ENCODE results near the gene BBIP1.

BBIP1 gene

GRCh38 chr10:110863956-110864355 is 55.0 kb downstream of the BBIP1 start:
- DNase-seq (ENCODE audit: low read depth), result no peak

- DNase-seq (ENCODE audit: low read depth), result no peak
Observed at GRCh38 chr10:110863361-110863760, 55.6 kb downstream of the BBIP1 start.

GRCh38 chr10:110862961-110863360 is 56.0 kb downstream of the BBIP1 start:
- no peak for DNase-seq (ENCODE audit: low read depth)

GRCh38 chr10:110861930-110862649 is 56.9 kb downstream of the BBIP1 start:
- DNase-seq (ENCODE audit: low read depth), result no peak

GRCh38 chr10:110861476-110861875 is 57.5 kb downstream of the BBIP1 start:
- no peak for DNase-seq (ENCODE audit: low read depth)

GRCh38 chr10:110860576-110861241 is 58.3 kb downstream of the BBIP1 start:
- DNase-seq (ENCODE audit: low read depth), result peak; percentile 26

- no peak for DNase-seq (ENCODE audit: low read depth)
Observed at GRCh38 chr10:110859973-110860376, 59.0 kb downstream of the BBIP1 start.

- DNase-seq (ENCODE audit: low read depth), result no peak
Observed at GRCh38 chr10:110859206-110859972, 59.6 kb downstream of the BBIP1 start.

GRCh38 chr10:110858297-110858934 is 60.6 kb downstream of the BBIP1 start:
- no peak for DNase-seq (ENCODE audit: low read depth)

GRCh38 chr10:110857265-110858171 is 61.5 kb downstream of the BBIP1 start:
- no peak for DNase-seq (ENCODE audit: low read depth)

GRCh38 chr10:110853921-110854605 is 64.9 kb downstream of the BBIP1 start:
- no peak for DNase-seq (ENCODE audit: low read depth)

GRCh38 chr10:110852947-110853346 is 66.0 kb downstream of the BBIP1 start:
- DNase-seq (ENCODE audit: low read depth), result no peak

- DNase-seq (ENCODE audit: low read depth), result no peak
Observed at GRCh38 chr10:110852255-110852896, 66.6 kb downstream of the BBIP1 start.

- DNase-seq (ENCODE audit: low read depth), result no peak
Observed at GRCh38 chr10:110851020-110851612, 67.9 kb downstream of the BBIP1 start.

GRCh38 chr10:110850099-110850498 is 68.9 kb downstream of the BBIP1 start:
- no peak for DNase-seq (ENCODE audit: low read depth)
